Measurements from ENCODE around the gene BDKRB2. TPM values are rescaled to one million over a fixed set of nuclear protein-coding genes. Genes with fewer than 3 reads are reported as not detected.
A peak's percentile ranks its signal among the peaks of the same experiment; 100 is the strongest.

The BDKRB2 gene
- total RNA-seq, 1 donor from 2014 or later, result 0.70 TPM

DNA sequence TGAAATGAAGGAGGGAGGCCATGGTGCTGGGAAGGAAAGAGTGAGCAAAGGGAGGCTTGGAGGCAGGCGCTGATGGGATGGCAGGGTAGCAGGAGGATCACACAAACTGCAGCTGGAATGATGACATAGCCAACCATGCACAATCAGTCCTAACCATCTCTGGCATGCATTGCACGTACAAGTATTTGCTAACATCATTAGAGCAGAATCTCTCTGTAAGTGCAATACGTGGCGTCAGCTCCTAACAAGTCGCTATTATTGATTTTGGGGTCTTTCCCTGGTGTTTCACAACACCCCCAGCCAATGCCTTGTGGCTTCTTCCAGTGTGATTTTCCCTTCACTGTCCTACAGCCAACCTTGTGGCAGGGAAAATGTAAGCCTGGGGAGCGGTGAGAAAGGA, 69.9 kb downstream of the BDKRB2 start:
- H3K4me1 ChIP-seq (ENCODE audit: insufficient read depth, low read length), result peaks cover 13% of the 10 kb centered on the region
- H3K9ac ChIP-seq (ENCODE audit: low read length), result no peak overlapping the region
- H3K4me2 ChIP-seq (ENCODE audit: low read length), result no peak overlapping the region
- Mint-ChIP-seq H3K27ac (ENCODE audit: unreplicated experiment) (peak overlapping the region; percentile 73), H3K36me3 (ENCODE audit: low read depth, unreplicated experiment) (peaks cover 1% of the 10 kb centered on the region), H3K9me3 (ENCODE audit: unreplicated experiment) (peaks cover 11% of the 10 kb centered on the region), H3K27me3 (ENCODE audit: low read depth, unreplicated experiment) (peaks cover 6% of the 10 kb centered on the region), H3K4me3 (ENCODE audit: unreplicated experiment) (no peak overlapping the region), H3K4me1 (ENCODE audit: low read depth, unreplicated experiment) (peaks cover 22% of the 10 kb centered on the region)
- peak; percentile 97 for DNase-seq (ENCODE audit: low read depth)
- no peak overlapping the region for H2AFZ ChIP-seq (ENCODE audit: low read depth, low read length)
- no peaks in the 10 kb centered on the region for H3K79me2 ChIP-seq (ENCODE audit: insufficient read depth, low read length)
- no peak overlapping the region for H3K4me3 ChIP-seq (ENCODE audit: insufficient read depth, low read depth, low read length)
- no peak overlapping the region for H3K27ac ChIP-seq (ENCODE audit: low read depth, low read length)
- H4K20me1 ChIP-seq (ENCODE audit: insufficient read depth, low read length), result no peaks in the 10 kb centered on the region
- H3K27me3 ChIP-seq (ENCODE audit: insufficient read depth, low read length), result no peaks in the 10 kb centered on the region
- peaks cover 4% of the 10 kb centered on the region for H3K9me3 ChIP-seq (ENCODE audit: insufficient read depth, low read depth, low read length)
- no peaks in the 10 kb centered on the region for H3K36me3 ChIP-seq (ENCODE audit: insufficient read depth, low read length)
- no peak for TF ChIP-seq EZH2 (IDR thresholded peaks at IDR 0.05; ENCODE audit: insufficient read depth, low read length)
- TF ChIP-seq, protein P1, sequence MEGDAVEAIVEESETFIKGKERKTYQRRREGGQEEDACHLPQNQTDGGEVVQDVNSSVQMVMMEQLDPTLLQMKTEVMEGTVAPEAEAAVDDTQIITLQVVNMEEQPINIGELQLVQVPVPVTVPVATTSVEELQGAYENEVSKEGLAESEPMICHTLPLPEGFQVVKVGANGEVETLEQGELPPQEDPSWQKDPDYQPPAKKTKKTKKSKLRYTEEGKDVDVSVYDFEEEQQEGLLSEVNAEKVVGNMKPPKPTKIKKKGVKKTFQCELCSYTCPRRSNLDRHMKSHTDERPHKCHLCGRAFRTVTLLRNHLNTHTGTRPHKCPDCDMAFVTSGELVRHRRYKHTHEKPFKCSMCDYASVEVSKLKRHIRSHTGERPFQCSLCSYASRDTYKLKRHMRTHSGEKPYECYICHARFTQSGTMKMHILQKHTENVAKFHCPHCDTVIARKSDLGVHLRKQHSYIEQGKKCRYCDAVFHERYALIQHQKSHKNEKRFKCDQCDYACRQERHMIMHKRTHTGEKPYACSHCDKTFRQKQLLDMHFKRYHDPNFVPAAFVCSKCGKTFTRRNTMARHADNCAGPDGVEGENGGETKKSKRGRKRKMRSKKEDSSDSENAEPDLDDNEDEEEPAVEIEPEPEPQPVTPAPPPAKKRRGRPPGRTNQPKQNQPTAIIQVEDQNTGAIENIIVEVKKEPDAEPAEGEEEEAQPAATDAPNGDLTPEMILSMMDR (IDR thresholded peaks at IDR 0.05; ENCODE audit: insufficient read depth, low read depth, low read length), result no peak
- peak; percentile 13 for FAIRE-seq

DNA sequence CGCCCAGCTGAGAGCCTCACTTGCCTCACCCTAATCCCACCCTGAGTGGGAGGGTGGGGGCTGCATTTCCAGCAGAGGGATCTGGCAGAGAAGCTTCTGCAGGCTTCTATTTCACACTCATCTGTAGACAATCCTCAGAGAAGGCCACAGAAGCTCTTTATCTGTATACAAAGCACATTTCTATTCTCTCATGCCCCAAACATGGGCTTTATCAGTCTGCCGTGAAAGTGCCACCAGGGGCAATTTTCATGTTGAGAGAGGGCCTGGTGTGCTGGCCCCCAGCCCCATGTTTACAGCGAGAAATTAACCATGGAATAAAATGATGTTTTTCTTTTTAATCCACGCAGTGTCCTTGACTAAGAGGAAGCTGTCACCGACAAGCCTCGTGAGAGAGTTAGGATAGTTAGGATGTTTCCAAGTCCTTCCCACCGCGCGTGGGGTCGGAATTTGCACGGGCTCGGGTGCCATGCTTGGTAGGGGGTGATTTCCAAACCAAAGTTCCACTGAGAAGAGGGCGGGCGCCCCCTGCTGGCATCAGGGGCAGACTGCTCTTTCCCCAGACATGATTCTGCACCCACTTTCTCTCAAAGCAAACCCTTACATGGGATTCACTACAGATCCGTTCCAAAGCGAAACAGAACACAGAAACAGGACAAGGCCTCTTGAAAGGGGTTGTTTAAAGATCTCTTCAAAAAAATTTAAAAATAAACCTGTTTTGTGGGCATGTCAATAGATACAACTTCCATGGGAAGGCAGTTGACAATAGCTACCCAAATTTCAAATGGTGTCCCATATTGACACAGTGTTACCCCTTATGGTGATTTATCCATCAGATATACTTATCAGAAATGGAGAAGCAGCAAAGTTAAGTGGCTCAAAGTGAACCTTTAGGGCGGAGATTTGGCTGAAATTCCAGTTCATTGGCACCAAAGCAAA, 70.8 kb downstream of the BDKRB2 start:
- Mint-ChIP-seq H3K4me3 (ENCODE audit: unreplicated experiment) (no peak overlapping the region), H3K27ac (ENCODE audit: unreplicated experiment) (peak overlapping the region; percentile 73), H3K9me3 (ENCODE audit: unreplicated experiment) (peaks cover 11% of the 10 kb centered on the region), H3K27me3 (ENCODE audit: low read depth, unreplicated experiment) (peaks cover 4% of the 10 kb centered on the region), H3K4me1 (ENCODE audit: low read depth, unreplicated experiment) (peaks cover 30% of the 10 kb centered on the region), H3K36me3 (ENCODE audit: low read depth, unreplicated experiment) (peaks cover 1% of the 10 kb centered on the region)
- FAIRE-seq, result peak; percentile 41
- no peaks in the 10 kb centered on the region for H4K20me1 ChIP-seq (ENCODE audit: insufficient read depth, low read length)
- no peak overlapping the region for H2AFZ ChIP-seq (ENCODE audit: low read depth, low read length)
- no peak overlapping the region for H3K27ac ChIP-seq (ENCODE audit: low read depth, low read length)
- peak; percentile 61 for DNase-seq (ENCODE audit: low read depth)
- H3K79me2 ChIP-seq (ENCODE audit: insufficient read depth, low read length), result no peaks in the 10 kb centered on the region
- H3K4me3 ChIP-seq (ENCODE audit: insufficient read depth, low read depth, low read length), result no peak overlapping the region
- no peaks in the 10 kb centered on the region for H3K36me3 ChIP-seq (ENCODE audit: insufficient read depth, low read length)
- no peaks in the 10 kb centered on the region for H3K27me3 ChIP-seq (ENCODE audit: insufficient read depth, low read length)
- peak overlapping the region; percentile 68 for H3K4me2 ChIP-seq (ENCODE audit: low read length)
- peaks cover 9% of the 10 kb centered on the region for H3K4me1 ChIP-seq (ENCODE audit: insufficient read depth, low read length)
- peaks cover 4% of the 10 kb centered on the region for H3K9me3 ChIP-seq (ENCODE audit: insufficient read depth, low read depth, low read length)
- no peak for TF ChIP-seq EZH2 (IDR thresholded peaks at IDR 0.05; ENCODE audit: insufficient read depth, low read length)
- TF ChIP-seq, protein P1 (IDR thresholded peaks at IDR 0.05; ENCODE audit: insufficient read depth, low read depth, low read length), result peak; percentile 96
- H3K9ac ChIP-seq (ENCODE audit: low read length), result peak overlapping the region; percentile 52

DNA sequence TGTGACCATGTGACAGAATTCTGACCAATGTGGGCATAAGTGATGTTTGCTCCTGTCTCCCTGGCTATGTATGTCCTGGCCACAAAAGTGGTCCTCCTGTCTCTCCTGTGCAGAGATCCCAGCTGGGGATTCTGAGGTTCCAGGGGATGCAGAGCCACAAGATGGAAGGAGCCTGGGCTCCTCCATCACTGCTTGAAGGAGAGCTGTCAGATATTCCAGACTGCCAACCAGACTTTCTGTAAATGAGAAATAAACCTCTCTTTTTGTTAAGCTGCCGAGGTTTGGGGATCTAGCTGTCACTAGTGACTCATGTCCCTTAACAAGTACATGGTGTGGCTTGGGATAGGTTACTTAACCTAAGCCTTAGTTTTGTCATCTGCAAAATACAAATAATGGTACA, 73.3 kb downstream of the BDKRB2 start:
- H3K27ac Mint-ChIP-seq (ENCODE audit: unreplicated experiment), result no peak overlapping the region
- no peak for FAIRE-seq
- H2AFZ ChIP-seq (ENCODE audit: low read depth, low read length), result no peak overlapping the region
- H3K4me1 ChIP-seq (ENCODE audit: insufficient read depth, low read length), result peaks cover 9% of the 10 kb centered on the region
- peaks cover 30% of the 10 kb centered on the region for H3K4me1 Mint-ChIP-seq (ENCODE audit: low read depth, unreplicated experiment)
- no peaks in the 10 kb centered on the region for H3K27me3 Mint-ChIP-seq (ENCODE audit: low read depth, unreplicated experiment)
- H3K4me3 Mint-ChIP-seq (ENCODE audit: unreplicated experiment), result no peak overlapping the region
- peaks cover 3% of the 10 kb centered on the region for H3K36me3 Mint-ChIP-seq (ENCODE audit: low read depth, unreplicated experiment)
- H3K4me2 ChIP-seq (ENCODE audit: low read length), result no peak overlapping the region
- TF ChIP-seq EZH2 (IDR thresholded peaks at IDR 0.05; ENCODE audit: insufficient read depth, low read length), result no peak
- TF ChIP-seq, protein P1 (IDR thresholded peaks at IDR 0.05; ENCODE audit: insufficient read depth, low read depth, low read length), result no peak
- H3K27me3 ChIP-seq (ENCODE audit: insufficient read depth, low read length), result no peaks in the 10 kb centered on the region
- no peak overlapping the region for H3K27ac ChIP-seq (ENCODE audit: low read depth, low read length)
- H3K4me3 ChIP-seq (ENCODE audit: insufficient read depth, low read depth, low read length), result no peak overlapping the region
- no peak for DNase-seq (ENCODE audit: low read depth)
- H3K9me3 ChIP-seq (ENCODE audit: insufficient read depth, low read depth, low read length), result peaks cover 4% of the 10 kb centered on the region
- no peaks in the 10 kb centered on the region for H3K36me3 ChIP-seq (ENCODE audit: insufficient read depth, low read length)
- peaks cover 4% of the 10 kb centered on the region for H4K20me1 ChIP-seq (ENCODE audit: insufficient read depth, low read length)
- no peaks in the 10 kb centered on the region for H3K79me2 ChIP-seq (ENCODE audit: insufficient read depth, low read length)
- H3K9me3 Mint-ChIP-seq (ENCODE audit: unreplicated experiment), result peaks cover 11% of the 10 kb centered on the region
- H3K9ac ChIP-seq (ENCODE audit: low read length), result no peak overlapping the region

Measured in astrocyte (in vitro differentiated cells and primary cell).